Measurements from ENCODE around the gene AFF3.

AFF3 gene

GRCh38 chr2:100000915-100001707 lies 141.3 kb downstream of the AFF3 start:
- Histone ChIP-seq H3K79me2 (ENCODE audit: low read length) (no peaks in the 10 kb centered on the region), H4K20me1 (ENCODE audit: insufficient read depth, low read length) (no peaks in the 10 kb centered on the region), H3K4me3 (ENCODE audit: low read length) (peak overlapping the region; percentile 9; the same call in 1 of the 2 replicates), H3K9ac (ENCODE audit: low read length) (no peak overlapping the region), H3K4me1 (ENCODE audit: low read length) (no peaks in the 10 kb centered on the region), H3K27me3 (replicated peaks; ENCODE audit: insufficient read depth, low read length) (no peaks in the 10 kb centered on the region), H3K9me2 (replicated peaks; ENCODE audit: insufficient read depth, low read length) (no peaks in the 10 kb centered on the region), H3K4me2 (ENCODE audit: low read depth, low read length) (peak overlapping the region; percentile 43; the same call in 1 of the 2 replicates), H3F3A (ENCODE audit: insufficient read depth, low read length) (no peaks in the 10 kb centered on the region), H3K9me3 (replicated peaks; ENCODE audit: insufficient read depth, low read length) (no peaks in the 10 kb centered on the region), H3K36me3 (replicated peaks; ENCODE audit: insufficient read depth, low read length) (no peaks in the 10 kb centered on the region), H2AFZ (ENCODE audit: low read length) (no peak overlapping the region), H3K27ac (ENCODE audit: low read length) (no peak overlapping the region)
- TF ChIP-seq CTCF (IDR thresholded peaks at IDR 0.05; ENCODE audit: low read length) (no peak), EZH2phosphoT487 (IDR thresholded peaks at IDR 0.05; ENCODE audit: low read length) (no peak), EZH2 (optimal IDR thresholded peaks at IDR 0.05; ENCODE audit: low read depth, low read length) (no peak)
- DNase-seq, result peak; percentile 50

GRCh38 chr2:99998651-99999320 lies 143.6 kb downstream of the AFF3 start:
- no peaks in the 10 kb centered on the region for H3K27me3 ChIP-seq (replicated peaks; ENCODE audit: insufficient read depth, low read length)
- no peak for TF ChIP-seq EZH2 (optimal IDR thresholded peaks at IDR 0.05; ENCODE audit: low read depth, low read length)
- TF ChIP-seq EZH2phosphoT487 (IDR thresholded peaks at IDR 0.05; ENCODE audit: low read length), result no peak
- no peak for TF ChIP-seq CTCF (IDR thresholded peaks at IDR 0.05; ENCODE audit: low read length)
- H3K36me3 ChIP-seq (replicated peaks; ENCODE audit: insufficient read depth, low read length), result no peaks in the 10 kb centered on the region
- no peaks in the 10 kb centered on the region for H3K79me2 ChIP-seq (ENCODE audit: low read length)
- no peak overlapping the region for H3K9ac ChIP-seq (ENCODE audit: low read length)
- H3K9me3 ChIP-seq (replicated peaks; ENCODE audit: insufficient read depth, low read length), result no peaks in the 10 kb centered on the region
- H3F3A ChIP-seq (ENCODE audit: insufficient read depth, low read length), result no peaks in the 10 kb centered on the region
- no peaks in the 10 kb centered on the region for H3K4me1 ChIP-seq (ENCODE audit: low read length)
- H4K20me1 ChIP-seq (ENCODE audit: insufficient read depth, low read length), result no peaks in the 10 kb centered on the region
- DNase-seq, result no peak
- H3K27ac ChIP-seq (ENCODE audit: low read length), result no peak overlapping the region
- no peak overlapping the region for H2AFZ ChIP-seq (ENCODE audit: low read length)
- no peak overlapping the region for H3K4me3 ChIP-seq (ENCODE audit: low read length)
- no peaks in the 10 kb centered on the region for H3K9me2 ChIP-seq (replicated peaks; ENCODE audit: insufficient read depth, low read length)
- H3K4me2 ChIP-seq (ENCODE audit: low read depth, low read length), result no peak overlapping the region

GRCh38 chr2:99989905-99990304 lies 152.5 kb downstream of the AFF3 start:
- H3K79me2 ChIP-seq (ENCODE audit: low read length), result no peaks in the 10 kb centered on the region
- no peaks in the 10 kb centered on the region for H3K36me3 ChIP-seq (replicated peaks; ENCODE audit: insufficient read depth, low read length)
- H3K9me3 ChIP-seq (replicated peaks; ENCODE audit: insufficient read depth, low read length), result no peaks in the 10 kb centered on the region
- no peak overlapping the region for H3K4me3 ChIP-seq (ENCODE audit: low read length)
- no peak for TF ChIP-seq CTCF (IDR thresholded peaks at IDR 0.05; ENCODE audit: low read length)
- no peak for TF ChIP-seq EZH2phosphoT487 (IDR thresholded peaks at IDR 0.05; ENCODE audit: low read length)
- H3K4me1 ChIP-seq (ENCODE audit: low read length), result no peaks in the 10 kb centered on the region
- H4K20me1 ChIP-seq (ENCODE audit: insufficient read depth, low read length), result no peaks in the 10 kb centered on the region
- no peak overlapping the region for H3K4me2 ChIP-seq (ENCODE audit: low read depth, low read length)
- no peak overlapping the region for H2AFZ ChIP-seq (ENCODE audit: low read length)
- H3F3A ChIP-seq (ENCODE audit: insufficient read depth, low read length), result no peaks in the 10 kb centered on the region
- H3K27me3 ChIP-seq (replicated peaks; ENCODE audit: insufficient read depth, low read length), result no peaks in the 10 kb centered on the region
- no peak for DNase-seq
- no peak overlapping the region for H3K9ac ChIP-seq (ENCODE audit: low read length)
- no peak overlapping the region for H3K27ac ChIP-seq (ENCODE audit: low read length)
- H3K9me2 ChIP-seq (replicated peaks; ENCODE audit: insufficient read depth, low read length), result no peaks in the 10 kb centered on the region
